Activated T-cell treated with anti-CD3 and anti-CD28 coated beads, Interleukin-2, amount 50 U/mL, for 72 hours (primary cell): ENCODE measurements around the gene OR8I2. TPM values are rescaled to one million over a fixed set of nuclear protein-coding genes. Genes with fewer than 3 reads are reported as not detected.
"Not testable (repeated sequence)": the region's sequence is repeated elsewhere in the genome, so short reads cannot be mapped to it uniquely, and the experiment has no call there.

Experiments used
- ATAC-seq, 2 donors: fragments of 150-1000 bp; cut with Tn5 transposase; replicated peaks in 1 of 2; 2 replicates each; pipeline ENCODE4 v1.10.0; 2021; ENCODE audit warnings: moderate library complexity in 2 of 2, mild to moderate bottlenecking in 1 of 2
- DNase-seq, 2 donors: peaks; one replicate each; pipeline ENCODE4 v3.0.0; 2021 to 2022; ENCODE audit warnings: mixed read lengths in 1 of 2
- H3K27ac Mint-ChIP-seq: one replicate; pipeline ENCODE4 v1.8.0; 2022; ENCODE audit warnings: mild to moderate bottlenecking, moderate library complexity, mixed read lengths
- H3K27me3 Mint-ChIP-seq: one replicate; pipeline ENCODE4 v1.8.0; 2022; ENCODE audit warnings: low read depth, mixed read lengths
- H3K36me3 Mint-ChIP-seq, 2 donors: one replicate each; pipeline ENCODE4 v1.8.0; 2022; ENCODE audit warnings: mixed read lengths in 2 of 2, mild to moderate bottlenecking in 1 of 2; ENCODE audit not compliant: insufficient read depth in 2 of 2
- H3K4me1 Mint-ChIP-seq: one replicate; pipeline ENCODE4 v1.8.0; 2022; ENCODE audit warnings: low read depth, mixed read lengths
- H3K4me3 Mint-ChIP-seq, 2 donors: one replicate each; pipeline ENCODE4 v1.8.0; 2022; ENCODE audit warnings: mild to moderate bottlenecking in 2 of 2, mixed read lengths in 2 of 2, moderate library complexity in 2 of 2
- H3K9me3 Mint-ChIP-seq, 2 donors: one replicate each; pipeline ENCODE4 v1.8.0; 2022; ENCODE audit warnings: mixed read lengths in 2 of 2
- total RNA-seq, 2 donors: library from RNA; stranded (reverse); gene quantifications; one replicate each; pipeline ENCODE4 v1.2.3, GENCODE V29; 2022

Gene OR8I2
- total RNA-seq: not detected

GRCh38 chr11:56093008-56093407 is at the start of gene OR8I2:
Gene OR8I2, plus strand, starts transcription at chr11:56093308. Its CDS starts 0 bp downstream, at chr11:56093308.
- ATAC-seq (no peak), DNase-seq (no peak)
- no peaks in the 10 kb centered on the region for H3K36me3 Mint-ChIP-seq
- peaks cover 4 to 13% of the 10 kb centered on the region in 2 donors for H3K9me3 Mint-ChIP-seq
- no peaks in the 10 kb centered on the region for H3K27me3 Mint-ChIP-seq
- H3K4me3 Mint-ChIP-seq: no peak within 1 kb of the TSS
- no peak within 1 kb of the TSS for H3K27ac Mint-ChIP-seq
- H3K4me1 Mint-ChIP-seq: no peaks in the 10 kb centered on the region

- Mint-ChIP-seq H3K9me3 (peaks cover 8% of the 10 kb centered on the region in 2 donors), H3K27me3 (no peaks in the 10 kb centered on the region), H3K36me3 (no peaks in the 10 kb centered on the region), H3K27ac (no peak overlapping the region), H3K4me3 (no peak overlapping the region), H3K4me1 (no peaks in the 10 kb centered on the region)
- ATAC-seq: no peak
- no peak for DNase-seq
Observed at GRCh38 chr11:56045538-56045937, 47.6 kb upstream of the OR8I2 start.

GRCh38 chr11:56048480-56048879 is 44.6 kb upstream of the OR8I2 start:
- Mint-ChIP-seq H3K36me3 (no peaks in the 10 kb centered on the region), H3K9me3 (peaks cover 1 to 4% of the 10 kb centered on the region in 2 donors), H3K4me3 (no peak overlapping the region), H3K27me3 (no peaks in the 10 kb centered on the region), H3K4me1 (no peaks in the 10 kb centered on the region), H3K27ac (no peak overlapping the region)
- DNase-seq: no peak
- no peak for ATAC-seq

- no peak overlapping the region for H3K27ac Mint-ChIP-seq
- H3K36me3 Mint-ChIP-seq: no peaks in the 10 kb centered on the region
- DNase-seq: no peak
- ATAC-seq: no peak
- no peaks in the 10 kb centered on the region for H3K4me1 Mint-ChIP-seq
- peaks cover 3 to 4% of the 10 kb centered on the region in 2 donors for H3K9me3 Mint-ChIP-seq
- no peaks in the 10 kb centered on the region for H3K27me3 Mint-ChIP-seq
- H3K4me3 Mint-ChIP-seq: no peak overlapping the region
Observed at GRCh38 chr11:56049487-56049886, 43.6 kb upstream of the OR8I2 start.

GRCh38 chr11:56056366-56056765 is 36.7 kb upstream of the OR8I2 start:
- not testable (repeated sequence) for DNase-seq, ATAC-seq, H3K27me3 Mint-ChIP-seq, H3K4me3 Mint-ChIP-seq, H3K27ac Mint-ChIP-seq, H3K4me1 Mint-ChIP-seq, H3K36me3 Mint-ChIP-seq
- peaks cover 15 to 19% of the 10 kb centered on the region in 2 donors for H3K9me3 Mint-ChIP-seq

GRCh38 chr11:56057661-56058237 is 35.4 kb upstream of the OR8I2 start:
- ATAC-seq, H3K36me3 Mint-ChIP-seq, H3K4me1 Mint-ChIP-seq, H3K27ac Mint-ChIP-seq, DNase-seq, H3K27me3 Mint-ChIP-seq, H3K4me3 Mint-ChIP-seq: not testable (repeated sequence)
- H3K9me3 Mint-ChIP-seq: peaks cover 15 to 18% of the 10 kb centered on the region in 2 donors

- H3K9me3 Mint-ChIP-seq: peaks cover 15 to 18% of the 10 kb centered on the region in 2 donors
- not testable (repeated sequence) for H3K36me3 Mint-ChIP-seq, H3K4me1 Mint-ChIP-seq, DNase-seq, H3K4me3 Mint-ChIP-seq, H3K27ac Mint-ChIP-seq, H3K27me3 Mint-ChIP-seq, ATAC-seq
Observed at GRCh38 chr11:56058260-56058780, 34.8 kb upstream of the OR8I2 start.

- H3K4me1 Mint-ChIP-seq: no peaks in the 10 kb centered on the region
- DNase-seq: no peak
- H3K27me3 Mint-ChIP-seq: no peaks in the 10 kb centered on the region
- no peaks in the 10 kb centered on the region for H3K36me3 Mint-ChIP-seq
- H3K27ac Mint-ChIP-seq: no peak overlapping the region
- no peak for ATAC-seq
- H3K9me3 Mint-ChIP-seq: peaks cover 8 to 9% of the 10 kb centered on the region in 2 donors
- no peak overlapping the region for H3K4me3 Mint-ChIP-seq
Observed at GRCh38 chr11:56066980-56067379, 26.1 kb upstream of the OR8I2 start.

- no peak for ATAC-seq
- peaks cover 2 to 7% of the 10 kb centered on the region in 2 donors for H3K9me3 Mint-ChIP-seq
- H3K4me1 Mint-ChIP-seq: no peaks in the 10 kb centered on the region
- no peak for DNase-seq
- H3K4me3 Mint-ChIP-seq: no peak overlapping the region
- H3K27me3 Mint-ChIP-seq: no peaks in the 10 kb centered on the region
- H3K27ac Mint-ChIP-seq: no peak overlapping the region
- no peaks in the 10 kb centered on the region for H3K36me3 Mint-ChIP-seq
Observed at GRCh38 chr11:56089697-56090096, 3.4 kb upstream of the OR8I2 start.

- ATAC-seq: no peak
Observed at GRCh38 chr11:56103210-56103737, 10.2 kb downstream of the OR8I2 start, which contains the start of gene OR8H2. Gene OR8H2, plus strand, starts transcription at chr11:56103687. Its CDS starts 1,356 bp downstream, at chr11:56105043.

GRCh38 chr11:56122073-56122472 is 29.0 kb downstream of the OR8I2 start, which contains the start of gene OR8H3:
Gene OR8H3, plus strand, starts transcription at chr11:56122373. Its CDS starts 0 bp downstream, at chr11:56122373.
- Mint-ChIP-seq H3K27me3 (no peaks in the 10 kb centered on the region), H3K4me3 (no peak within 1 kb of the TSS), H3K9me3 (peaks cover 9 to 14% of the 10 kb centered on the region in 2 donors), H3K27ac (no peak within 1 kb of the TSS), H3K4me1 (no peaks in the 10 kb centered on the region), H3K36me3 (peaks cover 0 to 2% of the 10 kb centered on the region in 2 donors)
- no peak for DNase-seq
- no peak for ATAC-seq

More at GRCh38 chr11:56103210-56103737, 10.2 kb downstream of the OR8I2 start, which contains the start of gene OR8H2:
- Mint-ChIP-seq H3K36me3 (peaks cover 0 to 2% of the 10 kb centered on the region in 2 donors), H3K27me3 (no peaks in the 10 kb centered on the region), H3K4me1 (no peaks in the 10 kb centered on the region), H3K27ac (no peak within 1 kb of the TSS), H3K9me3 (peaks cover 8 to 10% of the 10 kb centered on the region in 2 donors), H3K4me3 (no peak within 1 kb of the TSS)
- no peak for DNase-seq

GRCh38 chr11:56140151-56140661 is 47.1 kb downstream of the OR8I2 start, which contains the start of gene OR8J3:
Gene OR8J3, minus strand, starts transcription at chr11:56140201. Its CDS starts 2,483 bp downstream, at chr11:56137718.
- Mint-ChIP-seq H3K27ac (no peak within 1 kb of the TSS), H3K4me1 (no peaks in the 10 kb centered on the region), H3K27me3 (no peaks in the 10 kb centered on the region), H3K36me3 (no peaks in the 10 kb centered on the region), H3K4me3 (no peak within 1 kb of the TSS), H3K9me3 (peaks cover 2 to 6% of the 10 kb centered on the region in 2 donors)
- ATAC-seq: no peak
- no peak for DNase-seq

- not testable (repeated sequence) for DNase-seq, H3K9me3 Mint-ChIP-seq, H3K27ac Mint-ChIP-seq, H3K4me3 Mint-ChIP-seq, H3K27me3 Mint-ChIP-seq, H3K4me1 Mint-ChIP-seq, H3K36me3 Mint-ChIP-seq, ATAC-seq
Observed at GRCh38 chr11:56143681-56144080, 50.6 kb downstream of the OR8I2 start.
